ENCODE data around the gene NDUFS2.
"Not testable (repeated sequence)": the region's sequence is repeated elsewhere in the genome, so short reads cannot be mapped to it uniquely, and the experiment has no call there.

The NDUFS2 gene

DNA sequence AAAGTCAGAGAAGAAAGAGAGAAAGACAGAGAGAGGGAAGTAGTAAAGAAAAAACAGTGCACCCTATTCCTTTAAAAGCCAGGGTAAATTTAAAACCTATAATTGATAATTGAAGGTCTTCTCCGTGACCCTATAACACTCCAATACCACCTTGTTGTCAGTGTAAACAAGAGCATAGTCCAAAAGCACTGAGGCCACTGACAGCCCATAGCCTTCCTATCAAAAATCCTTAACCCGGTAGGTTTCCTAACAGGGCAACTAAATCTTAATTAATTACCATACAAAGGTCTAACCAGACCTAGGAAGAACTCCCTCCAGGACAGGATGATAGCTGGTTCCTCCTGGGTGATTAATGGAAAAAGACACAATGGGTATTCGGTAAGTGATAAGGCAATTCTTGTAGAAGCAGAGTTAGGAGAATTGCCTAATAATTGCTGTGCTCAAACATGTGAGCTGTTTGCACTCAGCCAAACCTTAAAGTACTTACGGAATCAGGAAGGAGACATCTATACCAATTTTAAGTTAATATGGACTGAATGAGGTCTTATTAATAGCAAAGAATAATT lies 53.9 kb downstream of the NDUFS2 start:
- DNase-seq = not testable (repeated sequence)

DNA sequence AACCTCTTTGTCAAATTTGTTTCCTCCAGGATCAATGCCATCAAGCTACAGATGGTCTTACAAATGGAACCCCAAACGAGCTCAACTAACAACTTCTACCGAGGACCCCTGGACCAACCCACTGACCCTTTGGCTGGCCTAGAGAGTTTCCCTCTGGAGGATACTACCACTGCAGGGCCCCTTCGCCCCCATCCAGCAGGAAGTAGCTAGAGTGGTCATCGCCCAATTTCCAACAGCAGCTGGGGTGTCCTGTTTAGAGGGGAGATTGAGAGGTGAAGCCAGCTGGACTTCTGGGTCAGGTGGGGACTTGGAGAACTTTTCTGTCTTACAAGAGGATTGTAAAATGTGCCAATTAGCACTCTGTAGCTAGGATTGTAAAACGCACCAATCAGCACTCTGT lies 54.9 kb downstream of the NDUFS2 start:
- DNase-seq = not testable (repeated sequence)

DNA sequence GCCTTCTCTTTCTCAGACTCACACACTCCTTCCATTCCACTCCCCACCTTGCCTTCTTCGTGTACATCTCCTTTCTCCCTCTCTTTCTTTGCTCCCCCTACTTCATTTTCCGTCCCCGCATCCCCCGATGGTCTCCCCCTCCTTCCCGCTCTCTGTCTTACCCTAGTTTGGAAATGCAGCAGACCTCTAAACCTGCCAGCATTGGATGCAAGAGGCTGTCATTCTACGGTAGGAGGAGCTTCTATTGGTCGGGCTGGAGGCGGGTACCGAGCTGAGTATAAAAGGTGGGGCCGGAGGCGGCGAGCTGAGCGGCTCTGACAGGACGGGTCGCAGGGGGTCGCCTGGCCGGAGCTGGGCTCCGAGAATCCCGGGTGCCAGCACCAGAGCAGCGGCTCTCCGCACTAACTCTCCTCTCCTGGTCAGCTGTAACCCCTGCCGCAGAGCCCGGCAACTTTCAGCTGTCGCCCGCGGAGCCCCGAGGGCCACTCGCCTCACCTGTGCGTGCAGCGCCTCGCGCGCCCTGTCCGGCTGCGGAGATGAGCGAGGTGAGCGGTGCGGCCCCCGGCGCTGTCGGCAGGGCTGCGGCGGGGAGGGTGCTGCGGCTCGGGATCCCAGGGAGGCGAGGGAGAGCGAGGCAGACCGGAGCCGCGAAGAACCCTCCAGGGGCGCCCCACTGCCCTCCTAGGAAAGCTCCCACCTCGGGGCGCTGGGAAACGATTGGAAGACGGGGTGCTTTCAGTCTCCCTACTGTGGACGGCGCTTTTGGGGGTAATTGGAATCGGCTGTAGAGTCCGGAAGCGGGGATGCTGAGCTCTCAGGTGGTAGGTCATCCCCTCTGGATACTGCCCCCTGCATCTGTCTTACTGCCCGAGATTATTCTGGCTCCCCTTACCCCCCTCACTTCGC lies 56.5 kb downstream of the NDUFS2 start, which contains the start of gene PCP4L1:
PCP4L1 (plus strand) TSS at position 307 of the 906 bp plus-strand sequence; CDS start at position 537, 230 bp downstream.
- DNase-seq = peak; percentile 38

DNA sequence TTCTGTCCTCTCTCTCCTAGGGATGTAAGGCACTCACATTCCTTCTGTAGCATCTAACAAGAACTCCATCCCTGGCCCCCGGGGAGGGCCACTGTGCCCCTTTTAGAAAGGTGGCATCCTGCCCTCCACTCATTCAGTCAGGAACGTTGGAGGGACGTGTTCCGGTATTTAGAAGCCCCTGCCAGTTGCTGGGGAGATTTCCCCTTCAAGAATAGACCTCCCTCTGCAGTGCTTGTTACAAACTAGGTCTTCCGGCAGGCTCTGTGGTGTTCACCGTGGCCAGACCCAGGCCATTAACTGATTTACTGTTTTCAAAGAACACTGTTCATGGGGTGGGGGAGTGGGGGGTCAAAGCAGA lies 57.2 kb downstream of the NDUFS2 start:
- no peak for DNase-seq

DNA sequence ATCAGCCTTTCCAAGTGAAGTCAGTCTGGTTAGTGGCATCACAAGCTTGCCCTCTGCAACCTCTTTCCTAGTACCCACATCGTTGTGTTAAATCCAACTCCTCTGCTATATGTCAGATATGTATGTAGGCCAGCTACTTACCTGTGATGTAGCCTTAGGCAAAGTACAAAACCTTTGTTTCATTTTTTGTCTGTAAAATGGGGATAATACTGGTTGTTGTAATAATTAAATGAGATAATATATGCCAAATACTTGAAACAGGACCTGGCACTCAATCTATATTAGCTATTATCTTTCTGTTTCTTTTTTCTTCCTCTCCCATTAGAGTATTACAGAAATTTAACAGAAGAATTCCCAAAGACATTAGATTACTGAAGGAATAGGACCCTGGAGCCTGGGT lies 57.6 kb downstream of the NDUFS2 start:
- no peak for DNase-seq

DNA sequence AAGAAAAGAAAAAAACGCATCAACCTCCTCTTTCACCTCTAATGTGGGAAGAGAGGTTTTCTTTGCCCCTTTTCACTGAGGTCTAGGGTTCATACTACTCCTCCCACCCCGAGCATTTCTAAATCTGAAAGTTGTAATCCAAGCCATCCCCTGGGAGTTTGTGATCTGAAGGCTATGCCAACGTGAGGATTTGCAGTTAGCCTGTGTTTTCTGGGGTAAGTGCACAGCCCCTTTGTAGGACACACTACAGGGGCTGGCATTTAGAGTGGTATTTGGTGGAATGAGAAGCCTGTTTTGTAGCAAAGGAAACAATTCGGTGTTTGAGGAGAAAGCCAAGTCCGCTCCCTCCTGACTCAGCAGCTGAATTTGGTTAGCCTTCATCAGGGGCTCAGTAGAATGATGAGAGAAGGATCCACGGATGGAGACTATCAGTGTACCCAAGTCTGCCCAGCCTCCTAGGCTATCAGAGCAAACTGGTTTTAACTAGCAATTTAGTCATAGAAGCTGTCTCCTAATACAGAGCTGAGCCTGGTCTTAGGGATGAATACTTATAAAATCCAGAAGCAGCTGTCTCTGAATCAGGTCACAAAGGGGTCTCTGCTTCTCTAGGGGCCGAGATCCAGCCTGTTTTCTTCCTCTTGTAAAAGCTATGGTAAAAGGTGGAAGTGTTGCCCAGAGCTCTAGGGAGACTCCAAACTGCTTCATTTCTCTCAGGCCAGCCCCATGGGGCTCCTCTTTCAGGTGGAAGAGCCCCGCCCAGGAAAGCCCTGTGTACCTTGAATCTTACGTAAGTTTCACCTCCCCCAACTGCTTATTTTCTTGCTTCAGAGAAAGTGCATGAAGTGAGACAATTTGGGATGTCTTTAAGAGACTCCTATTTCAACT lies 58.5 kb downstream of the NDUFS2 start:
- DNase-seq = peak; percentile 31

DNA sequence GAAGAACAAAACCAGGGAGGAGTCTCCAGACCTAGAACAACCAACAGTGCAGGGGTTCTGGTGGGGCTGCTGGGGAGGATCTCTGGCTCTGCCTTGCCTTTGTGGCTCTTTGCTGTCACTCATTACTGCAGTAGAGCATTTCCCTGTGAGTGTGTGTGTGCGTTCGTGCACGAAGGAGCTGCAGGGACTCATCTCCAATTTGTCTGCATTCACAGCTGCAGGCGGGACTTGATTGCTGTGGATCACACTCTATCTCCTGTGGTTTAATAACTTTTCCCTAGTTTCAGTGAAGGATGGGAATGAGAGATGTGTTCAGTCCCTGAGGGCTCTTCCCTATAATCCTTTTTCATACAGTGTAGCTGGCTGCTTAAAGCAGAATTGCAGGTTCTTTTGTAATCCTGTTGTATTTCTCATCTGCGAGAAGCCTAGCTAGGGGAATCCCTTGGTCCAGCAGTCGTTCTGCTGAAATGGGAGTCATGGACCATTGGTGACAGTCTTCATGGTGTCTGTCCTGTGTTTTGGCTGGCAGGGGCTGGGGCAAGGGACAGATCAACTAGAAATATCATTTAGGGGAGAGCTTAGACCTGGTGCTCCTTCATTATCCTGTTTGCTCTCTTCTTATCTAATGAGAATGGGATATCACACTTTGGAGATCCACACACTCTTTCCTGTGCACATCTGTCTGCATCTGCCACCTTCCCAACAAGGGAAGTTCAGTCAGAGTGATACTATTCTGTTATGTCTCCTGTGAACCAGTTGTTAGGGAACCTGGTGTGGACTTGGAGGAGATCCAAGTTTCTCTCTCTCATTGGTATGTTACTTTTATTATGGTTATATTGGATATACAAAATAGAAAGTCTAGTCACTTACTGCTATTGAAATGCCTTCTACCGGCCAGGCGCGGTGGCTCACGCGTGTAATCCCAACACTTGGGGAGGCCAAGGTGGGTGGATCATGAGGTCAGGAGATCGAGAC lies 59.4 kb downstream of the NDUFS2 start:
- no peak for DNase-seq
